IMR-90 (cell line): ENCODE results near the gene TEKT5. TPM values are rescaled to one million over a fixed set of nuclear protein-coding genes. Genes with fewer than 3 reads are reported as not detected.

Experiments used
- ATAC-seq: fragments of 200-7000 bp; cut with Tn5 transposase; 2 replicates; pipeline ENCODE4 v1.9.1; 2020; ENCODE audit warnings: low read depth, mild to moderate bottlenecking, moderate library complexity
- BruUV-seq: library from RNA; stranded (reverse); fragments of 400-500 nt; replicated peaks from 2 replicates; lab custom pipeline; 2021; lab: Mats Ljungman, UMichigan
- CTCF ChIA-PET: fragments of 300-600 bp; formaldehyde crosslinking; extraction: SDS; loops from one replicate; lab custom pipeline; 2021; ENCODE audit warnings: antibody characterized with exemption; lab: Yijun Ruan, JAX
- POLR2A ChIA-PET: fragments of 300-600 bp; sonication (Branson Sonifier 250); formaldehyde crosslinking; loops from one replicate; lab custom pipeline; 2022; ENCODE audit warnings: antibody characterized with exemption; ENCODE audit not compliant: unreplicated experiment; lab: Charles Lee
- DNase-seq: peaks from one replicate; pipeline ENCODE4 v3.0.0; 2013
- H2AFZ ChIP-seq: replicated peaks from 2 replicates; pipeline ENCODE3; 2013; ENCODE audit warnings: low read length, mild to moderate bottlenecking; ENCODE audit not compliant: poor library complexity
- H2AK5ac ChIP-seq: 2 replicates; pipeline ENCODE4 v1.6.1; 2013; ENCODE audit warnings: low read depth, low read length, inconsistent platforms
- H2AK9ac ChIP-seq: replicated peaks from 2 replicates; pipeline ENCODE3; 2013; ENCODE audit warnings: mild to moderate bottlenecking, low read depth, low read length, moderate library complexity; ENCODE audit not compliant: poor library complexity
- H2BK120ac ChIP-seq: 2 replicates; pipeline ENCODE4 v1.6.1; 2013; ENCODE audit warnings: low read depth, low read length, inconsistent platforms
- H2BK15ac ChIP-seq: 3 replicates; pipeline ENCODE4 v1.6.1; 2013; ENCODE audit warnings: low read depth, low read length, inconsistent platforms
- H2BK20ac ChIP-seq: 2 replicates; pipeline ENCODE4 v1.6.1; 2013; ENCODE audit warnings: low read depth, mild to moderate bottlenecking, inconsistent platforms, low read length, moderate library complexity
- H2BK5ac ChIP-seq: 2 replicates; pipeline ENCODE4 v1.6.1; 2013; ENCODE audit warnings: mild to moderate bottlenecking, low read depth, low read length, inconsistent platforms; ENCODE audit not compliant: poor library complexity, severe bottlenecking
- H3K14ac ChIP-seq: replicated peaks from 2 replicates; pipeline ENCODE4 v1.6.1; 2013; ENCODE audit warnings: low read depth, low read length, inconsistent platforms
- H3K18ac ChIP-seq: 2 replicates; pipeline ENCODE4 v1.6.1; 2013; ENCODE audit warnings: low read depth, low read length, control low read depth
- H3K23ac ChIP-seq: 2 replicates; pipeline ENCODE4 v1.6.1; 2013; ENCODE audit warnings: low read depth, low read length, inconsistent platforms
- H3K27ac ChIP-seq: 2 replicates; pipeline ENCODE4 v1.5.1; 2013; ENCODE audit warnings: mild to moderate bottlenecking, control low read depth, low read length; ENCODE audit not compliant: insufficient read depth
- H3K27me3 ChIP-seq: 2 replicates; pipeline ENCODE4 v1.6.1; 2013; ENCODE audit warnings: low read length; ENCODE audit not compliant: control insufficient read depth, insufficient read depth
- H3K36me3 ChIP-seq: 2 replicates; pipeline ENCODE4 v1.6.1; 2013; ENCODE audit warnings: low read length, mixed read lengths; ENCODE audit not compliant: control insufficient read depth, insufficient read depth
- H3K4ac ChIP-seq: 2 replicates; pipeline ENCODE4 v1.6.1; 2013; ENCODE audit warnings: low read depth, low read length, inconsistent platforms
- H3K4me1 ChIP-seq: 2 replicates; pipeline ENCODE4 v1.6.1; 2013; ENCODE audit warnings: low read length, mixed read lengths; ENCODE audit not compliant: control insufficient read depth, insufficient read depth
- H3K4me2 ChIP-seq: 2 replicates; pipeline ENCODE4 v1.6.1; 2013; ENCODE audit warnings: low read depth, mild to moderate bottlenecking, control low read depth, low read length, moderate library complexity
- H3K4me3 ChIP-seq: 2 replicates; pipeline ENCODE4 v1.5.1; 2013; ENCODE audit warnings: low read depth, mild to moderate bottlenecking, control low read depth, low read length, moderate library complexity; ENCODE audit not compliant: insufficient read depth
- H3K56ac ChIP-seq: 2 replicates; pipeline ENCODE4 v1.6.1; 2013; ENCODE audit warnings: low read length, inconsistent platforms; ENCODE audit not compliant: insufficient read depth; ENCODE audit errors: extremely low read depth
- H3K79me1 ChIP-seq, 2 experiments: 2 replicates each; pipeline ENCODE4 v1.6.1; 2013; ENCODE audit warnings: low read length in 2 of 2, inconsistent platforms in 1 of 2, low read depth in 1 of 2
- H3K9ac ChIP-seq: 2 replicates; pipeline ENCODE4 v1.6.1; 2013; ENCODE audit warnings: low read depth, low read length, control low read depth
- H3K9me1 ChIP-seq: 2 replicates; pipeline ENCODE4 v1.6.1; 2013; ENCODE audit warnings: low read length, inconsistent platforms; ENCODE audit not compliant: insufficient read depth
- H3K9me3 ChIP-seq: 2 replicates; pipeline ENCODE4 v1.6.1; 2013; ENCODE audit warnings: low read length; ENCODE audit not compliant: control insufficient read depth, insufficient read depth
- H4K20me1 ChIP-seq: 2 replicates; pipeline ENCODE4 v1.6.1; 2013; ENCODE audit warnings: low read length, inconsistent platforms; ENCODE audit not compliant: insufficient read depth
- H4K5ac ChIP-seq: 2 replicates; pipeline ENCODE4 v1.6.1; 2013; ENCODE audit warnings: mild to moderate bottlenecking, low read depth, low read length, control low read depth
- H4K8ac ChIP-seq, 2 experiments: 2 replicates each; pipeline ENCODE4 v1.6.1; 2013; ENCODE audit warnings: low read depth in 2 of 2, low read length in 2 of 2, control low read depth in 1 of 2, inconsistent platforms in 1 of 2
- H4K91ac ChIP-seq: 2 replicates; pipeline ENCODE4 v1.6.1; 2013; ENCODE audit warnings: low read depth, low read length, inconsistent platforms; ENCODE audit not compliant: insufficient read depth
- CEBPB ChIP-seq: IDR thresholded peaks from 2 replicates; pipeline ENCODE4 v1.6.1; 2012; ENCODE audit warnings: low read depth, low read length, improper control_type of control experiment
- CTCF ChIP-seq: conservative IDR thresholded peaks from 2 replicates; pipeline ENCODE4 v1.5.1; 2012; ENCODE audit warnings: mild to moderate bottlenecking, low read depth, low read length, improper control_type of control experiment
- FOS ChIP-seq: fragments of 150-350 bp; IDR thresholded peaks from 2 replicates; pipeline ENCODE4 v1.6.1; 2016; ENCODE audit warnings: low read depth, low read length
- NFE2L2 ChIP-seq: fragments of 150-350 bp; IDR thresholded peaks from 2 replicates; pipeline ENCODE4 v1.6.1; 2016; ENCODE audit warnings: low read depth, mild to moderate bottlenecking, low read length
- WGBS, 2 experiments: methylation state at CpG; one replicate each; pipeline versions ENCODE4 v1.1.5 to v1.1.7; 2013; ENCODE audit warnings: missing lambda C conversion rate in 2 of 2; ENCODE audit not compliant: insufficient read length in 1 of 2; ENCODE audit errors: extremely low coverage in 2 of 2; 5-methylcytosine and 5-hydroxymethylcytosine counted together
- dilution Hi-C: fragments of 300-500 bp; cut with HindIII; formaldehyde crosslinking; loops from one replicate; pipeline ENCODE4 v1.14.3; 2018; ENCODE audit warnings: low sequenced_read_pairs; ENCODE audit not compliant: unreplicated experiment
- in situ Hi-C: fragments of 300-500 bp; cut with MboI; formaldehyde crosslinking; loops from 3 replicates; pipeline ENCODE4 v1.14.3; 2019; ENCODE audit warnings: low sequenced_read_pairs, inconsistent platforms, mixed read lengths
- intact Hi-C: fragments of 100-400 bp; cut with micrococcal nuclease; formaldehyde crosslinking; loops from 2 replicates; pipeline ENCODE4 v1.10.0; 2022
- polyA plus RNA-seq, 3 experiments: library from polyadenylated mRNA; depleted of rRNA; stranded (reverse); fragments of >200 nt; gene quantifications; 2 replicates each; pipeline ENCODE4 v1.2.3, GENCODE V29; 2012; ENCODE audit warnings: low replicate concordance in 1 of 3
- total RNA-seq: library from RNA; depleted of rRNA; stranded (reverse); fragments of >200 nt; gene quantifications from 2 replicates; pipeline ENCODE4 v1.2.3, GENCODE V29; 2012

The TEKT5 gene
- total and polyA plus RNA-seq, 2 of the 4 experiments (the other 2 are of a cell fraction): 0.17 TPM; not detected in 1

- intact Hi-C loops (no loop called here), dilution Hi-C loops (no loop called here), in situ Hi-C loops (no loop called here)
- H3K18ac ChIP-seq: no peak overlapping the region
- ChIA-PET CTCF (no interaction called here), POLR2A (no interaction called here)
- no peaks in the 10 kb centered on the region for H4K20me1 ChIP-seq
- BruUV-seq: no TSS peak
- no peak overlapping the region for H3K56ac ChIP-seq
- no peaks in the 10 kb centered on the region for H3K79me1 ChIP-seq
- no peaks in the 10 kb centered on the region for H3K36me3 ChIP-seq
- no peak overlapping the region for H3K14ac ChIP-seq
- no peak overlapping the region for H3K4ac ChIP-seq
- no peak overlapping the region for H3K9ac ChIP-seq
- H2AK5ac ChIP-seq: no peak overlapping the region
- peaks cover 14% of the 10 kb centered on the region; the same call in 1 of the 2 replicates for H3K27me3 ChIP-seq
- no peak for DNase-seq
- H4K8ac ChIP-seq: no peak overlapping the region
- H3K23ac ChIP-seq: no peak overlapping the region
- no peak overlapping the region for H2BK5ac ChIP-seq
- 60% methylated on average over 1 of the region's 4 CpGs; no CpG with 5 or more reads in 1 of the 2 experiments for WGBS, 2 experiments
- no peak overlapping the region for H2BK15ac ChIP-seq
- H2BK120ac ChIP-seq: no peak overlapping the region
- TF ChIP-seq FOS (no peak), CTCF (no peak), CEBPB (no peak), NFE2L2 (no peak)
- H2AK9ac ChIP-seq: no peak overlapping the region
- no peak overlapping the region for H2BK20ac ChIP-seq
- H3K9me3 ChIP-seq: no peaks in the 10 kb centered on the region
- no peaks in the 10 kb centered on the region for H3K4me1 ChIP-seq
- H4K5ac ChIP-seq: no peak overlapping the region
- no peak overlapping the region for H3K4me2 ChIP-seq
- ATAC-seq: no peak
- no peak overlapping the region for H4K91ac ChIP-seq
- no peaks in the 10 kb centered on the region for H3K9me1 ChIP-seq
- no peak overlapping the region for H2AFZ ChIP-seq
- no peak overlapping the region for H3K4me3 ChIP-seq
- no peak overlapping the region for H3K27ac ChIP-seq
These were observed 31.0 kb downstream of the TEKT5 start for GRCh38 chr16:10663744-10664143.
